ENCODE measurements around the gene KXD1.
"Not testable (repeated sequence)": the region's sequence is repeated elsewhere in the genome, so short reads cannot be mapped to it uniquely, and the experiment has no call there.

The KXD1 gene

GRCh38 chr19:18537431-18537830, 20.2 kb upstream of the KXD1 start:
- no peak for DNase-seq

DNA sequence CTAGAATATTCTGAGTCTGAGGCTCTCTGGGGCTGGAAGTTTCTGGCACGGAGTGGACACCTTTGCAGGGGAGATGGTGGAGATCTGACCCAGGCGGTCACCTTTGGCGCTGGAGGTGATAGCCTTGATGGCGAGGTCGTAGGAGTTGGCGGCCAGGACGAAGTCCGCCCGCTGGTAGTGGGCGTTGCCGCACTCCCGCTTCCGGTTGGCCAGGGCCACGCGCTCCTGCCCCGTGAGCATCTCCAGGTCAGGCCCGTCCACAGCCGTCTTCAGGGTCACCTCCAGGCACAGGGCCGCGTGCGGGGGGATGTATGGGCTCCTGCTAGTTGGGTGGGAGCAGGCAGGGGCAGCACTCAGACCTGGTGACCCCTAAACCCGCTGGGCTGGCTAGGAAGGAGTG, 19.6 kb upstream of the KXD1 start:
- DNase-seq: no peak

DNA sequence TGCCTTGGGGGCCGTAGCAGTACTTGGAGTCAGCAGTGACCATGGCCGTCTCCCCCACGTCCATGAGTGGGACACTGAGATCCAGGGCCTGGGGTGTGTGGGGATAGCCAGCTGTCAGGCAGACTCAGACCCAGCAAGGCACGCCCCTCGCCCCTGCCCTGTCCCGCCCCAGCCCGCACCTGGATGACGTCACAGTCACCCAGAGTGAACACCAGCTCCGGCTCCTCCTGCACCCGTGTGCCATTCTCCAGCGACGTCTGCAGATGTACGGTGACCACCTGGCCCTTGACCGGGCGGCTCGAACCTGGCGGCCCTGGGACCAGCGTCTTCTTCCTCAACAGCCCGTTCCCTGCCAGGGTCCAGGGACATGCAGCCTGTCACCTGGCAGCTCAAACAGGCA, 18.3 kb upstream of the KXD1 start:
- no peak for DNase-seq

DNA sequence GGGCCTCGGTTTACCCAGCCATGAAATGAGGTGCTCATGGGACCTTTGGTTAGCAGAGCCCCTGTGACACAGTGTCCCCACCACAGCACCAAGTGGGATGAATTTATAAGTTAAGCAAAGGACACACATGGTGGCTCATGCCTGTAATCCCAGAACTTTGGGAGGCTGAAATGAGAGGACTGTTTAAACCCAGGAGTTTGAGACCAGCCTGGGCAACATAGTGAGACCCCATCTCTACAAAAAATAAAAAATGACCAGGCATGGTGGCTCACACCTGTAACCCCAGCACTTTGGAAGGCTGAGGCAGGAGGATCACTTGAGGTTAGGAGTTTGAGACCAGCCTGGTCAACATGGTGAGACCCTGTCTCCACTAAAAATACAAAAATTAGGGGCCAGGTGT, 17.5 kb upstream of the KXD1 start:
- DNase-seq: not testable (repeated sequence)

GRCh38 chr19:18541258-18541991, 16.2 kb upstream of the KXD1 start:
- DNase-seq: no peak

DNA sequence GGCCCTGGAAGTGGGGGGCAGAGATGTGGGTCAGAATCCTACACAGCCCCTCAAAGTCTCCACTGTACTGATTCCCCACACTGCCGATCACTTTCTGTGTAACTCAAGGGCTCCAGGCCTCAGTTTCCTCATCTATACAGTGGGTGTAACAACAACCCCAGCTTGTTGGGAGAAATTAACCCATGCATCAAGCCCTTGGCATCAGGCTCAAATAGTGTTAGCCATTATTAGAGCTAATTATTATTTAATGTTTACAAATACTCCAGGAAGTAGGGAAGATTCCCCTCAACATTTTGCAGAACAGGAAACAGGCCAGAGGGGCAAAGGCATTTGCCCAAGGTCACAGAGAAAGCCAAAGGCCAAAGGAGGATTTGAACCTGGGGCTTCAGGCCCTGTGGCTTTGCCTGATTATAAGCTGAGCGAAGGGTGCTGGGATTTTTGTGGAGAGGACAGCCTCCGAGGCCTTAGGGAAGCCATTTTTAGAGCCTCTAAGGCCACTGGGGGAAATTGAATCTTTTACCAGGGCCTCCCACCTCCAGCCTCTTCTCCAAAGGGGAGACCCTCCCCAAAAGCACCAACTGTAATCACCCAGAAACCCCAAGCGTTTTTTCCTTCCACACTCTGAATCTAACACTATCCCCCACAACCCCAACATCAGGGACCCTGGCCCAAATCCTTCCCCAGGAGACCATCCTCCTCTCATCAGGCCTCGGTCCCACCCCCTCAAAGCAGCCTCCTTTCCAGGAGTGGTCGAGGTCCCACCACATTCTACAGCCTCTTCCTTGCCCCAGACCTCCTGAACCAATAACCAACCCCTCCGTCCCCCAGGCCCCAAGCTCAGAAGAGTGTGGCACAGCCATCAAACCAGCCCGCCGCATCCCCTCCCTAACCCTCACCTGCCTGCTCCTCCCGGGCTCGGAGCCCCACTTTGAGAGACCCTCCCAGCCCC, 15.4 kb upstream of the KXD1 start:
- no peak for DNase-seq

- DNase-seq: peak; percentile 75
These were observed 14.5 kb upstream of the KXD1 start, which contains the start of gene FKBP8 for GRCh38 chr19:18542941-18543813. Gene FKBP8, minus strand, starts transcription at chr19:18543573. Its CDS starts 1,603 bp downstream, at chr19:18541970.

- DNase-seq: no peak
These were observed 13.7 kb upstream of the KXD1 start for GRCh38 chr19:18543814-18544475.

- DNase-seq: no peak
These were observed 6.0 kb upstream of the KXD1 start for GRCh38 chr19:18551631-18552030.

DNA sequence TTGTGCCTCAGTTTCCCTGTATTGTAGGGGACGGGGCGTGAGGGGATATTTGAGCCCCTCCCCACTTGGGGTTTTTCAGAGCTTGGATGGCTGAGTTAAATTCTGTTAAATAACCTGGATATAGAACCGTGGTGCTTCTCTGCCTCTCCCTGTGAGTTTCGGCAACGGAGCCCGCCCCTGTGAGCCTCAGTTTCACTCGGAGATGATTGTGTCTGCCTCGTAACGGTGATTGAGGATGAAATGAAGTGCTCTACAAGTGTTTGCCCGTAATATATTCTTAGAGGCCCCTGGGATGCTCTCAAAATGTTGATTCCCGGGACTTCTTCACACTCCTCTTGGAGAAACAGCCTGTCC, 509 bp downstream of the KXD1 start:
- DNase-seq: no peak

DNA sequence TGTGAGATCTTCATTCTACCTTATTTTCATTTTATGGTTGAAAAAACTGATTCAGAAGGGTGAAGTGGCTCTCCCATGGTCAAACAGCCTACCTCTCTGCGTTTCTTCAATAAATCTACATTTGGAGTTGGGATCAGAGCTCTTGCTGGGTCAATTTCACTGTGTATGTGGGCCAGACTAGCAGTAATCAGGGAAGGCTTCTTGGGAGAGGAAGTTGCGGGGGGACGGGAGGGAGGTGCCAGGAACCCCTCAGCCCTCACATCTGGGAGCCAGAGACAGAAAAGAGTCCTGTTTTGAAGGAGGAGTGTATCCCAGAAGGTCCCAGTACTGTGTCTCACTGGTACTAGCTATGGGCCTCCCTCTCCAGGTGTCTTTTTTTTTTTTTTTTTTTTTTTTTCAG, 934 bp downstream of the KXD1 start:
- DNase-seq: no peak

DNA sequence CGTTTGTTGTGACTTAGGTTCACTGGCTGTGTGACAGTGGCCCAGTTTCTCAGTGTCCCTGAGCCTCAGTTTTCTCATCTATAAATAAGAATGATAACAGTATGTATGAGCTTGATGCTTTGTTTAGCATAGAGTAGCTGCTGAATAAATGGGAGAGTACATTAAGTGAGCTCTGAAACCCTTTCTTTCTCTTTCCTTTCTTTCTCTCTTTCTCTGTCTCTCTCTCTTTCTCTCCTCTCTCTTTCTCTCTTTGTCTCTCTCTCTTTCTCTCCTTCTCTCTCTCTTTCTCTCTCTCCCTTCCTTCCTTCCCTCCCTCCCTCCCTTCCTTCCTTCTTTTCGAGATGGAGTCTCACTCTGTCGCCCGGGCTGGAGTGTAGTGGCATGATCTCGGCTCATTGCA, 2.0 kb downstream of the KXD1 start:
- no peak for DNase-seq

DNA sequence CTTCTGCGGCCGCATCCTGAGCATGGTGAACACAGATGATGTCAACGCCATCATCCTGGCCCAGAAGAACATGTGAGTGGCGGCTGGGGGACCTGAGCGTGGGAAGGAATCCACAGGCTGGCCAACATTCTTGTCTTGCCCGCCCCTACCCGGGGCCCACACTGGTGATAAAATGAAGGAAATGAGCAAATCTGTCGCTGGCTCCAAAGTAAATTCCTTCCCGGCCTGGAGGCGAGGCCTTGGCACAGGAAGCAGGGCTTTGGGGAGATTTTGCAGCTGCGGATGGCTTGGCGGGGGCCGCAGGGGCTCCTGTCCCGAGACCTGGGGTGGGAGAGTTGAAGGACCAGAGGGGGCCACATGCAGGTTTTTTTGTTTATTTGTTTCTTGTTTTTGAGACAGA, 4.4 kb downstream of the KXD1 start:
- DNase-seq: no peak

GRCh38 chr19:18566953-18567352, 9.3 kb downstream of the KXD1 start:
- DNase-seq: no peak

- DNase-seq: no peak
These were observed 10.7 kb downstream of the KXD1 start for GRCh38 chr19:18568367-18568766.

DNA sequence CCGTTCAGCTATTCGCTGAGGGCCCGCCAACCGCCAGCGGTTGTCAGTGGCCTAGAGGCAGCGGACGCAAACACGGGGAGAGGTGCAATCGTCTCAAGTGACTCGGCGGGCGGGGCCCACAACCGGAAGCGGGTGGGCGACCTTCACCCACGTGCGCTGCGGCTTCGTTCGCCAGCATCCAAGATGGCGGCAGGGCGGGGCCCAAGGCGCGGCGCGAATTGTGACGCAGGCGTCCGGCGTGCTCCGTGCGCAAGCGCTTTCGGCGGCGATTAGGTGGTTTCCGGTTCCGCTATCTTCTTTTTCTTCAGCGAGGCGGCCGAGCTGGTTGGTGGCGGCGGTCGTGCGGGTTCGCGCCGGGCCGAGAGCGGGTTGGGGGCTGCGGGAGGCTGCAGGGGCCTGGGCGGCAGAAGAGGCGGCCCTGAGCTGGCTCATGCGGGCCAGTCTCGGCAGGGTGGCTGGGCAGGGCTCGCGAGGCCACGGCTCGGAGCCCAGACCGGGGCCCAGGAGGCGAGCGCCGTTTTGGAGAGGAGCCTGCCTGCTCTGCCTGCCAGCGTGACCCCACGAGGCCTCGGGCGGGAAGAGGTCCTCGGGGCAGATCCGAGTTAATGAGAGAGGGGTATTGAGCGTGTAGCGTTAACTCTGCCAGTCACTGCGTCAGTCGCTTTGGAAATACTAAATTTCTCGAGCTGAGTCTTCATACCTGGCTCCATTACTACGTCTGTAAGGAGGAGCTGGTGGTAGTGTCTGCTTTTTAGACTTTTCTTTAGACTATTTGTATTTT, 14.1 kb downstream of the KXD1 start, which contains the start of gene UBA52:
TSS of gene UBA52 (plus strand) at position 294 of the 781 bp plus-strand sequence. CDS start 1,444 bp downstream, outside the sequence.
- peak; percentile 97 for DNase-seq

GRCh38 chr19:18574691-18575291, 17.1 kb downstream of the KXD1 start:
- no peak for DNase-seq

- DNase-seq: no peak
These were observed 18.7 kb downstream of the KXD1 start for GRCh38 chr19:18576383-18576782.

- no peak for DNase-seq
These were observed 19.8 kb downstream of the KXD1 start for GRCh38 chr19:18577365-18577914.

DNA sequence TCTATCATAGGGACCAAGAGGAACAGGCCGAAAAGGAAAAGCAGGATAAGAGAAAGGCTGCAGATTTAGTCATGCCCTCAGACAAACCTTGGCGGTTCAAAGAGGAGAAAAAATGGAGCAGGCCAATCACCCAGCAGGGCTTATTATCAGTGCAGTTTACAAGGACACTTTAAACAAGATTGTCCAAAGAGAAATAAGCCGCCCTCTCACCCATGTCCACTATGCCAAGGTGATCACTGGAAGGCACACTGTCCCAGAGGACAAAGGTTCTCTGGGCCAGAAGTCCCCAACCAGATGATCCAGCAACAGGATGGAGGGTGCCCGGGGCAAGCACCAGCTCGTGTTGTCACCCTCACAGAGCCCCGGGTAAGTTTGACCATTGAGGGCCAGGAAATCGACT, 22.6 kb downstream of the KXD1 start:
- DNase-seq: no peak

DNA sequence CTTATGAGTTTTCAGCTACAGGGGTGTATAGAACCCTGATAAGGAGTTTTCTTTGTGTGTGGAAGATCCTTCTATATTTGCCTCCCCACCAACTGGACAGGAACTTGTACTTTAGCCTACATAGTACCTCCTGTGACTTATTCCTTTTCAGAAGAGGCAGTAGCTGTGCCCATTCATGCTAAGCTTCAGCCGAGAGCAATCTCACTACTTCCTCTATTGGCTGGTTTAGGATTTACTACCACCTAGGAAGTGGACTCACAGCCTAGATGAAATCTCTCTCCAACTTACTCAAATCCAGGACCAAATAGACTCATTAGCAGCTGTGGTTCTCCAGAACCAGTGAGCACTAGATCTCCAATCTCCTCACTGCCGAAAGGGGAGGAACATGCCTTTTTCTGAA, 28.6 kb downstream of the KXD1 start:
- DNase-seq: no peak
